Esophagus muscularis mucosa (tissue), 4 donors: ENCODE results near the gene UPB1. TPM values are rescaled to one million over a fixed set of nuclear protein-coding genes. Genes with fewer than 3 reads are reported as not detected.

Experiments
- DNase-seq: peaks from one replicate; pipeline ENCODE4 v3.0.0-alpha.2; 2017; ENCODE audit errors: extremely low spot score
- H3K27ac ChIP-seq, 4 donors: fragments of 200-600 bp; sonication (generic); replicated peaks in 1 of 4; 1 replicate in 3 of 4; 2 replicates in 1 of 4; pipeline ENCODE4 v1.5.1; 2016 to 2019; ENCODE audit warnings: mild to moderate bottlenecking in 1 of 4
- H3K27me3 ChIP-seq, 4 donors: fragments of 200-600 bp; sonication (generic); one replicate each; pipeline versions ENCODE4 v1.5.1 to v1.6.0; 2016 to 2019
- H3K36me3 ChIP-seq, 4 donors: fragments of 200-600 bp; sonication (generic); one replicate each; pipeline ENCODE4 v1.5.1; 2016 to 2019
- H3K4me1 ChIP-seq, 4 donors: fragments of 200-600 bp; sonication (generic); one replicate each; pipeline ENCODE4 v1.5.1; 2016 to 2019
- H3K4me3 ChIP-seq, 4 donors: fragments of 200-600 bp; sonication (generic); 1 replicate in 2 of 4; 2 replicates in 2 of 4; pipeline ENCODE4 v1.5.1; 2016 to 2019; ENCODE audit warnings: mild to moderate bottlenecking in 4 of 4, moderate library complexity in 1 of 4
- H3K9me3 ChIP-seq, 4 donors: fragments of 200-600 bp; sonication (generic); 1 replicate in 3 of 4; 2 replicates in 1 of 4; pipeline ENCODE4 v1.5.1; 2016 to 2019
- EP300 ChIP-seq: sonication (generic); formaldehyde crosslinking; IDR thresholded peaks from one replicate; pipeline ENCODE4 v1.6.1; 2017; ENCODE audit warnings: antibody characterized with exemption
- POLR2A ChIP-seq: fragments of 450-650 bp; IDR thresholded peaks from one replicate; pipeline ENCODE4 v1.6.1; 2017; ENCODE audit warnings: antibody characterized with exemption, moderate library complexity, mild to moderate bottlenecking, low read depth
- POLR2AphosphoS5 ChIP-seq, 2 donors: sonication (generic); formaldehyde crosslinking; IDR thresholded peaks; one replicate each; pipeline ENCODE4 v1.6.1; 2017; ENCODE audit warnings: antibody characterized with exemption in 2 of 2
- WGBS: methylation state at CpG from one replicate; pipeline ENCODE4 v1.1.5; 2018; 5-methylcytosine and 5-hydroxymethylcytosine counted together
- intact Hi-C: fragments of 100-400 bp; cut with DNase I; formaldehyde crosslinking; loops from one replicate; pipeline ENCODE4 v1.15.1; 2023
- total RNA-seq, 4 donors: library from RNA; depleted of rRNA; stranded (reverse); fragments of >200 nt; gene quantifications; one replicate each; pipeline versions ENCODE4 v1.1.0 to v1.2.1, GENCODE V29; 2016
- TF ChIP-seq, protein P1 (sequence below), 3 experiments: fragments of 200-600 bp in 2 of 3; fragments of 450-650 bp in 1 of 3; sonication (generic) in 2 of 3; IDR thresholded peaks; one replicate each; pipeline ENCODE4 v1.5.1; 2017 to 2019; ENCODE audit warnings: antibody characterized with exemption in 3 of 3, mild to moderate bottlenecking in 2 of 3, moderate library complexity in 1 of 3

UPB1 gene
- total RNA-seq, 4 donors from 2014 or later, result 0.29 to 0.83 (median 0.33) TPM

DNA sequence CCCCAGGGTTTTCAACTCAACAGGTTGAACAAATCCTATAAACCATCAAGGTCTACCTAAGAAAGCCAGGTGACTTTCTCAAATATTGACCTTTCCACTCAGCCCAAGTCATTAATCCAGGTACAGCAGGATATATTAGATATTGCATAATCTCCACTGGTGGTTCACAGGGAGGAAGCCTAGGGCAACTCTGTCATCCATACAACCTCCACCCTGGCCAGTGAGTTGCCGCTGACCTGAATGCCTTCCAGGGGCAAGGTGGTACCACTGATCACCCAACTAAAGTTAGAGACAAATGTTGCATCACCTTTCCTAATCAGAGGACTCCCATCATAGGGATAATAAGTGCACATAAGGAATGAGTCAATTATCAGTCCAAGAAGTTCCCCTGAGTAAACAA is 36.9 kb downstream of the UPB1 start:
- intact Hi-C loops, result no loop called here
- no peak for TF ChIP-seq POLR2A
- no peak for TF ChIP-seq POLR2AphosphoS5 (IDR thresholded peaks at IDR 0.05)
- TF ChIP-seq, protein P1, sequence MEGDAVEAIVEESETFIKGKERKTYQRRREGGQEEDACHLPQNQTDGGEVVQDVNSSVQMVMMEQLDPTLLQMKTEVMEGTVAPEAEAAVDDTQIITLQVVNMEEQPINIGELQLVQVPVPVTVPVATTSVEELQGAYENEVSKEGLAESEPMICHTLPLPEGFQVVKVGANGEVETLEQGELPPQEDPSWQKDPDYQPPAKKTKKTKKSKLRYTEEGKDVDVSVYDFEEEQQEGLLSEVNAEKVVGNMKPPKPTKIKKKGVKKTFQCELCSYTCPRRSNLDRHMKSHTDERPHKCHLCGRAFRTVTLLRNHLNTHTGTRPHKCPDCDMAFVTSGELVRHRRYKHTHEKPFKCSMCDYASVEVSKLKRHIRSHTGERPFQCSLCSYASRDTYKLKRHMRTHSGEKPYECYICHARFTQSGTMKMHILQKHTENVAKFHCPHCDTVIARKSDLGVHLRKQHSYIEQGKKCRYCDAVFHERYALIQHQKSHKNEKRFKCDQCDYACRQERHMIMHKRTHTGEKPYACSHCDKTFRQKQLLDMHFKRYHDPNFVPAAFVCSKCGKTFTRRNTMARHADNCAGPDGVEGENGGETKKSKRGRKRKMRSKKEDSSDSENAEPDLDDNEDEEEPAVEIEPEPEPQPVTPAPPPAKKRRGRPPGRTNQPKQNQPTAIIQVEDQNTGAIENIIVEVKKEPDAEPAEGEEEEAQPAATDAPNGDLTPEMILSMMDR (IDR thresholded peaks at IDR 0.05), result no peak
- no peak for TF ChIP-seq EP300
- 88% methylated on average over 1 of the region's 1 CpG for WGBS
- DNase-seq, result no peak
- Histone ChIP-seq H3K36me3 (no peaks in the 10 kb centered on the region), H3K27me3 (no peaks in the 10 kb centered on the region), H3K9me3 (no peaks in the 10 kb centered on the region), H3K4me3 (no peak overlapping the region), H3K4me1 (no peaks in the 10 kb centered on the region), H3K27ac (no peak overlapping the region)

DNA sequence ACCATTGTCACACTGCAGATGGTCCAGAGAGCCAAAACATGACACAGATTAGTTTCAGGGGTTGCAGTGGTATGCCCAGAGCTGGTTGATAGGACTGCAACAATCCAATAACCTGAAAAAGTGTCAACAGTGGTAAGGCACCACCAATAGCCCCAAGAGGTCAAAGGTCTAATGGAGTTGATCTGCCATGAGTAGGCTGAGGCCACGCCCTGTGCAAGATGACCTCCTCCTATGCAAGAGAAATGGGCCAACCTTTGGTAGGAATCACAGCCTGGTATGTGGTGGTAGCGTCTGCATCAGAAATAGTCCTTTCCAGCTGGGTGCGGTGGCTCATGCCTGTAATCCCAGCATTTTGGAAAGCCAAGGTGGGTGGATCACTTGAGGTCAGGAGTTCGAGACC is 40.2 kb downstream of the UPB1 start:
- DNase-seq, result no peak
- Histone ChIP-seq H3K36me3 (peaks cover under 1 to 20% (median 15%) of the 10 kb centered on the region in 4 donors), H3K4me1 (no peaks in the 10 kb centered on the region)

DNA sequence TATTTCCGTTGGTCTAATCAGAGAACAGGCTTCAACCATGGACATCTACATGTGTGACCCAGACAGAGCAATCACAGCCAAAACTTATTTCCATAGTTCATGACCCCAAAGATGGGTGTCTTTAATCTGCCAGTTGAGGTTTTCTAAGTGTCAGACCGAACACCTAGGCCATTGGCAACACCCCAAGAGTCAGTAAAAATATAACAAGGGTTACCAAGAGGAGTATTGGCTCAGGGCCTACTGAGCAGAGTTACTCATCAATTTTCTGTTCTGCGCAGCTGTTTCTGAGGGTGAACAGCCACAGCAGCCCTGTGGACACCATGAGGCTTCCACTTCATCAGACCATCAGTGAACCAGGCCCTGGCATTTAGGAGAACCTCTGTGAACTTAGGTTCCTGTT is 41.0 kb downstream of the UPB1 start:
- WGBS, result 84% methylated on average over 2 of the region's 3 CpGs
- no peak overlapping the region for H3K4me3 ChIP-seq
- H3K4me1 ChIP-seq, result no peaks in the 10 kb centered on the region
- TF ChIP-seq, protein P1 (IDR thresholded peaks at IDR 0.05), result no peak
- intact Hi-C loops, result no loop called here
- H3K27ac ChIP-seq, result no peak overlapping the region
- no peak for DNase-seq
- no peaks in the 10 kb centered on the region for H3K9me3 ChIP-seq
- no peaks in the 10 kb centered on the region for H3K27me3 ChIP-seq
- H3K36me3 ChIP-seq, result peaks cover 6 to 27% (median 23%) of the 10 kb centered on the region in 4 donors

More for the DNA sequence above, 40.2 kb downstream of the UPB1 start:
- Histone ChIP-seq H3K27ac (no peak overlapping the region), H3K4me3 (no peak overlapping the region), H3K27me3 (no peaks in the 10 kb centered on the region), H3K9me3 (no peaks in the 10 kb centered on the region)
- 95% methylated on average over 4 of the region's 4 CpGs for whole genome bisulfite sequencing
- TF ChIP-seq EP300 (no peak), POLR2A (no peak), POLR2AphosphoS5 (IDR thresholded peaks at IDR 0.05) (no peak)
- TF ChIP-seq, protein P1 (IDR thresholded peaks at IDR 0.05), result no peak
- intact Hi-C loops, result no loop called here

DNA sequence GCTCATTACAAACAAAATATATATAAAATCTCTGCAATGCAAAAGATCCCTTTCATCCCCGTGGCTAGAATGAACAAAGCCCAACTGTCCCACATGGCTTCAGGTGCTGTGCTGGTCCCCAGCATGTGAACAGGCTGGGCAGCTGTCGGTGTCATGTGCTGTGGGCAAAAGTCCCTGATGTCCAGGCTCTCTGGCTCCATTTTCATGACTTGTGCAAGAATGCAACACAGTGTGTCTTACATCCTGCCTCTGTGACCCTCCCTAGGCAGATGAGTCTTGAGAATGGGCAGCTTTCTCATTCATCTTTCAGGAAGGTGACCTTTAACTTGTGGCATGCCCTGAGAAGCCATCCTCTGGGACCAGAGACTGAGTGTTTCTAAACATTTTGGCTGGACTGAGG is 45.3 kb downstream of the UPB1 start:
- Histone ChIP-seq H3K4me1 (peaks cover 17 to 40% (median 21%) of the 10 kb centered on the region in 4 donors), H3K27me3 (no peaks in the 10 kb centered on the region), H3K9me3 (no peaks in the 10 kb centered on the region), H3K27ac (no peak overlapping the region), H3K4me3 (no peak overlapping the region), H3K36me3 (peaks cover 34 to 66% (median 61%) of the 10 kb centered on the region in 4 donors)
- DNase-seq, result no peak
- 89% methylated on average over 2 of the region's 2 CpGs for WGBS
- intact Hi-C loops, result no loop called here
- TF ChIP-seq, protein P1 (IDR thresholded peaks at IDR 0.05), result no peak
- TF ChIP-seq POLR2AphosphoS5 (IDR thresholded peaks at IDR 0.05) (no peak), POLR2A (no peak), EP300 (no peak)
